Thyroid gland (tissue), 4 donors: ENCODE data around the gene ITGAD.

Experiments
- CTCF ChIP-seq, 6 experiments: fragments of 200-600 bp in 3 of 6; fragments of 450-650 bp in 3 of 6; sonication (generic) in 3 of 6; IDR thresholded peaks; one replicate each; pipeline ENCODE4 v1.5.1; 2016 to 2019; ENCODE audit warnings: antibody characterized with exemption in 6 of 6, mild to moderate bottlenecking in 2 of 6, inconsistent platforms in 1 of 6, moderate library complexity in 1 of 6
- POLR2A ChIP-seq, 2 donors: fragments of 450-650 bp; IDR thresholded peaks; one replicate each; pipeline ENCODE4 v1.6.1; 2017; ENCODE audit warnings: antibody characterized with exemption in 2 of 2, mild to moderate bottlenecking in 2 of 2, moderate library complexity in 1 of 2

- TF ChIP-seq CTCF (IDR thresholded peaks at IDR 0.05) (no peak), POLR2A (IDR thresholded peaks at IDR 0.05) (no peak)
Measured at GRCh38 chr16:31435341-31436220, 42.4 kb downstream of the ITGAD start.
